Ovary (tissue), 3 donors: Measurements from ENCODE around the gene SMC5.

Experiments used
- EP300 ChIP-seq: sonication (generic); formaldehyde crosslinking; IDR thresholded peaks from one replicate; pipeline ENCODE4 v1.6.1; 2017; ENCODE audit warnings: antibody characterized with exemption
- POLR2A ChIP-seq: fragments of 450-650 bp; IDR thresholded peaks from one replicate; pipeline ENCODE4 v1.6.1; 2017; ENCODE audit warnings: antibody characterized with exemption, mild to moderate bottlenecking, moderate library complexity
- TF ChIP-seq, protein P1 (sequence below), 3 donors: fragments of 450-650 bp in 2 of 3; fragments of 200-600 bp in 1 of 3; IDR thresholded peaks; one replicate each; pipeline versions ENCODE4 v1.5.1 to v1.8.0; 2016 to 2022; ENCODE audit warnings: antibody characterized with exemption in 3 of 3, mild to moderate bottlenecking in 1 of 3
- donor health status: DM: no; HTN: no; CAD: no.

DNA sequence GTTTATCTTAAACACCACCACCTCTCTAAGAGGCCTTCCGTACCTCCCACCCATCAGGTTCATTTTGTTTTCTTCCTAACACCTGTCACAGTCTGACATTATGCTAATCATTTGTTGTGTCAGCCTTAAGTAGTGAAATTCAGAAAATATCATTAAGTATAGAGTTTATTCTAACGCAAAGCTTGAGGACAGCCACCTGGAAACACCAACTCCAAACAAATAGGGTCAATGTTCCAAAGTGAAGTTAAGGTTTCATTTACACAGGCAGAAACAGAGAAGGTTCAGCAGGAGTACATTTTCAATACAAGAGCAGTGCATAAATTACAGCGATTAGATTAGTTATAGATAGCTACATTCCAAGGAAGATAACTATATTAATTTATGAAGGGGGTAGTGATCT is 1.3 kb upstream of the SMC5 start:
- TF ChIP-seq, protein P1, sequence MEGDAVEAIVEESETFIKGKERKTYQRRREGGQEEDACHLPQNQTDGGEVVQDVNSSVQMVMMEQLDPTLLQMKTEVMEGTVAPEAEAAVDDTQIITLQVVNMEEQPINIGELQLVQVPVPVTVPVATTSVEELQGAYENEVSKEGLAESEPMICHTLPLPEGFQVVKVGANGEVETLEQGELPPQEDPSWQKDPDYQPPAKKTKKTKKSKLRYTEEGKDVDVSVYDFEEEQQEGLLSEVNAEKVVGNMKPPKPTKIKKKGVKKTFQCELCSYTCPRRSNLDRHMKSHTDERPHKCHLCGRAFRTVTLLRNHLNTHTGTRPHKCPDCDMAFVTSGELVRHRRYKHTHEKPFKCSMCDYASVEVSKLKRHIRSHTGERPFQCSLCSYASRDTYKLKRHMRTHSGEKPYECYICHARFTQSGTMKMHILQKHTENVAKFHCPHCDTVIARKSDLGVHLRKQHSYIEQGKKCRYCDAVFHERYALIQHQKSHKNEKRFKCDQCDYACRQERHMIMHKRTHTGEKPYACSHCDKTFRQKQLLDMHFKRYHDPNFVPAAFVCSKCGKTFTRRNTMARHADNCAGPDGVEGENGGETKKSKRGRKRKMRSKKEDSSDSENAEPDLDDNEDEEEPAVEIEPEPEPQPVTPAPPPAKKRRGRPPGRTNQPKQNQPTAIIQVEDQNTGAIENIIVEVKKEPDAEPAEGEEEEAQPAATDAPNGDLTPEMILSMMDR (IDR thresholded peaks at IDR 0.05): no peak
- TF ChIP-seq POLR2A: no peak
- TF ChIP-seq EP300: no peak
